HEK293 (cell line): ENCODE results near the gene KCNJ11.

Experiments used
- CTCF ChIA-PET: fragments of 350-600 bp; formaldehyde crosslinking; extraction: SDS; loops from one replicate; lab custom pipeline; 2021; ENCODE audit warnings: antibody characterized with exemption; lab: Yijun Ruan, JAX
- POLR2A ChIA-PET: fragments of 300-600 bp; formaldehyde crosslinking; extraction: SDS; loops from one replicate; lab custom pipeline; 2020; ENCODE audit warnings: antibody characterized with exemption, inconsistent platforms; lab: Yijun Ruan, JAX
- H3K27ac ChIP-seq: fragments of 200-500 bp; sonication (Bioruptor generic); 2 replicates; pipeline ENCODE4 v1.5.1; 2014; ENCODE audit warnings: low read depth, low read length, control low read depth, inconsistent platforms; ENCODE audit errors: extremely low read depth
- H3K36me3 ChIP-seq, 2 experiments: fragments of 200-500 bp in 1 of 2; sonication (Bioruptor generic) in 1 of 2; 1 replicate in 1 of 2; 2 replicates in 1 of 2; pipeline ENCODE4 v1.5.1; 2014 to 2017; ENCODE audit warnings: inconsistent platforms in 2 of 2, low read length in 2 of 2; ENCODE audit not compliant: control insufficient read depth in 2 of 2, insufficient read depth in 1 of 2
- H3K4me1 ChIP-seq: fragments of 200-500 bp; sonication (Bioruptor generic); 2 replicates; pipeline ENCODE4 v1.5.1; 2014; ENCODE audit warnings: mild to moderate bottlenecking, low read length, inconsistent platforms; ENCODE audit not compliant: control insufficient read depth, insufficient read depth
- H3K4me3 ChIP-seq: 2 replicates; pipeline ENCODE4 v1.5.1; 2011; ENCODE audit warnings: low read depth, mild to moderate bottlenecking, control low read depth, low read length, moderate library complexity
- H3K9me3 ChIP-seq: fragments of 200-500 bp; sonication (Bioruptor generic); 2 replicates; pipeline ENCODE4 v1.5.1; 2014; ENCODE audit warnings: low read depth, low read length, inconsistent platforms; ENCODE audit not compliant: control insufficient read depth, insufficient read depth
- KLF10 ChIP-seq: fragments of 450-650 bp; IDR thresholded peaks from 2 replicates; pipeline ENCODE4 v1.5.1; 2018; ENCODE audit warnings: missing biosample characterization, mild to moderate bottlenecking, missing genetic modification characterization
- MEIS1 ChIP-seq: sonication (generic); formaldehyde crosslinking; IDR thresholded peaks from 2 replicates; pipeline ENCODE4 v1.8.1; 2022; ENCODE audit warnings: missing genetic modification reagents, mild to moderate bottlenecking, borderline replicate concordance
- YY1 ChIP-seq: fragments of 450-650 bp; formaldehyde crosslinking; IDR thresholded peaks from 2 replicates; pipeline ENCODE4 v1.5.1; 2018; ENCODE audit warnings: missing biosample characterization, missing genetic modification characterization
- ZBTB17 ChIP-seq: fragments of 450-650 bp; formaldehyde crosslinking; IDR thresholded peaks from 2 replicates; pipeline ENCODE4 v1.5.1; 2016; ENCODE audit warnings: missing biosample characterization, missing genetic modification characterization
- ZBTB20 ChIP-seq: fragments of 450-650 bp; formaldehyde crosslinking; IDR thresholded peaks from 2 replicates; pipeline ENCODE4 v1.5.1; 2016; ENCODE audit warnings: missing biosample characterization, missing genetic modification characterization
- ZBTB8A ChIP-seq: fragments of 450-650 bp; formaldehyde crosslinking; IDR thresholded peaks from 2 replicates; pipeline ENCODE4 v1.5.1; 2016; ENCODE audit warnings: missing biosample characterization, missing genetic modification characterization
- ZNF473 ChIP-seq: fragments of 450-650 bp; formaldehyde crosslinking; IDR thresholded peaks from 2 replicates; pipeline ENCODE4 v1.5.1; 2017; ENCODE audit warnings: missing biosample characterization, missing genetic modification characterization
- ZNF558 ChIP-seq: fragments of 450-650 bp; formaldehyde crosslinking; IDR thresholded peaks from 2 replicates; pipeline ENCODE4 v1.5.1; 2016; ENCODE audit warnings: missing biosample characterization, missing genetic modification characterization
- ZNF621 ChIP-seq: fragments of 450-650 bp; formaldehyde crosslinking; IDR thresholded peaks from 2 replicates; pipeline ENCODE4 v1.5.1; 2017; ENCODE audit warnings: missing biosample characterization, missing genetic modification characterization
- TF ChIP-seq, protein P1 (sequence below): fragments of 450-650 bp; formaldehyde crosslinking; IDR thresholded peaks from 2 replicates; pipeline ENCODE4 v1.5.1; 2017; ENCODE audit warnings: missing biosample characterization, missing genetic modification characterization
- TF ChIP-seq, protein P2 (sequence below): fragments of 450-650 bp; formaldehyde crosslinking; IDR thresholded peaks from 2 replicates; pipeline ENCODE4 v1.5.1; 2017; ENCODE audit warnings: missing biosample characterization, mild to moderate bottlenecking, missing genetic modification characterization, moderate library complexity
- TF ChIP-seq, protein P3 (sequence below): fragments of 450-650 bp; formaldehyde crosslinking; IDR thresholded peaks from 2 replicates; pipeline ENCODE4 v1.5.0; 2017; ENCODE audit warnings: missing biosample characterization, missing genetic modification characterization, borderline replicate concordance
- TF ChIP-seq, protein P4 (sequence below): fragments of 450-650 bp; formaldehyde crosslinking; IDR thresholded peaks from 2 replicates; pipeline ENCODE4 v1.5.1; 2016; ENCODE audit warnings: missing biosample characterization, missing genetic modification characterization
- TF ChIP-seq, protein P5 (sequence below): fragments of 450-650 bp; formaldehyde crosslinking; IDR thresholded peaks from 2 replicates; pipeline ENCODE4 v1.5.1; 2016; ENCODE audit warnings: missing biosample characterization, missing genetic modification characterization
- TF ChIP-seq, protein P6 (sequence below): fragments of 450-650 bp; IDR thresholded peaks from 2 replicates; pipeline ENCODE4 v1.5.1; 2018; ENCODE audit warnings: missing biosample characterization, mild to moderate bottlenecking, missing genetic modification characterization
- TF ChIP-seq, protein P7 (sequence below): fragments of 450-650 bp; formaldehyde crosslinking; IDR thresholded peaks from 2 replicates; pipeline ENCODE4 v1.5.1; 2016; ENCODE audit warnings: missing biosample characterization, missing genetic modification characterization
- TF ChIP-seq, protein P8 (sequence below): fragments of 450-650 bp; formaldehyde crosslinking; IDR thresholded peaks from 2 replicates; pipeline ENCODE4 v1.5.1; 2016; ENCODE audit warnings: missing biosample characterization, missing genetic modification characterization, low read depth

Gene KCNJ11

DNA sequence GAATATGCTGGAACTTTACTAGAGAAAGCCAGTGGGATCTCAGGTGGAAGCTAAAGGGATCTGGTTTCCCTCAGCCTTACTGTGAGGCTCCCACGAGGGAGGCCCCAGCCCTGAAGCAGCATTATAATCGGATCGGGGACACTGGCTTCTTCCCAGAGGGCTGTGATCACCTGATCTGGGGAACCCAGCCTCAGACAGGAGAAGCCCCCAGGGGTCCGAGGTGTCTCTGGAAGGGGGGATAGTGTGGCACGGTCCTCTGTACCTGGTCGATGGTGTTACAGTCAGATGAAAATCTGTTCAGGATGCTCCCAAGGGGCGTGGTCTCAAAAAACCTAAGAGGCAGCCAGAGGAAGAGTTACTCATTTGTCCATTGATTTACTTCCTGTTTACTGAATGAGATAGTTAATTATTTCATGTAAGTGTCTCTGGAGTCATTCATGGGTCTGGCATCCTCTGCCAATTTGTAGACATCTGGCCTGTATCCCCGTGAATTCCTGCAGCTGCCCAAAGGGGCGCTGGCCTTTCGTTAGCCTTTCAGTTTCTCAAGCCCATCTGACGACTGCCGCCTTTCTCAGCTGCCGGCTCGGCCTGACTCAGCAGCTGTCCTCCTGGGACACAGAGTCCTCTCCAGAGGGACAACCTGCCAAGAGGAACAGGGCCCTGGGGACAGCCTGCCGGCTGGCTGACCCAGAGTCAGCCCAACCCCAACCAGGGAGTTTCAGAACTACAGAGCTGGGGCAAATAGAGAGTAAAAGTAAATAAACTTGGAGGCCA lies 17.0 kb upstream of the KCNJ11 start:
- CTCF ChIA-PET, result interaction anchor here (0.6 to 1.5 kb wide), 4 partner anchors 9 to 103 kb away, joined by 3 to 7 read pairs (median 3); partner anchors contain the start of gene KCNJ11
- H3K27ac ChIP-seq, result peak overlapping the region; percentile 40; the same call in 1 of the 2 replicates
- TF ChIP-seq, protein P1, sequence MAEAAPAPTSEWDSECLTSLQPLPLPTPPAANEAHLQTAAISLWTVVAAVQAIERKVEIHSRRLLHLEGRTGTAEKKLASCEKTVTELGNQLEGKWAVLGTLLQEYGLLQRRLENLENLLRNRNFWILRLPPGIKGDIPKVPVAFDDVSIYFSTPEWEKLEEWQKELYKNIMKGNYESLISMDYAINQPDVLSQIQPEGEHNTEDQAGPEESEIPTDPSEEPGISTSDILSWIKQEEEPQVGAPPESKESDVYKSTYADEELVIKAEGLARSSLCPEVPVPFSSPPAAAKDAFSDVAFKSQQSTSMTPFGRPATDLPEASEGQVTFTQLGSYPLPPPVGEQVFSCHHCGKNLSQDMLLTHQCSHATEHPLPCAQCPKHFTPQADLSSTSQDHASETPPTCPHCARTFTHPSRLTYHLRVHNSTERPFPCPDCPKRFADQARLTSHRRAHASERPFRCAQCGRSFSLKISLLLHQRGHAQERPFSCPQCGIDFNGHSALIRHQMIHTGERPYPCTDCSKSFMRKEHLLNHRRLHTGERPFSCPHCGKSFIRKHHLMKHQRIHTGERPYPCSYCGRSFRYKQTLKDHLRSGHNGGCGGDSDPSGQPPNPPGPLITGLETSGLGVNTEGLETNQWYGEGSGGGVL (tag by site-specific recombination), result no peak
- TF ChIP-seq, protein P2, sequence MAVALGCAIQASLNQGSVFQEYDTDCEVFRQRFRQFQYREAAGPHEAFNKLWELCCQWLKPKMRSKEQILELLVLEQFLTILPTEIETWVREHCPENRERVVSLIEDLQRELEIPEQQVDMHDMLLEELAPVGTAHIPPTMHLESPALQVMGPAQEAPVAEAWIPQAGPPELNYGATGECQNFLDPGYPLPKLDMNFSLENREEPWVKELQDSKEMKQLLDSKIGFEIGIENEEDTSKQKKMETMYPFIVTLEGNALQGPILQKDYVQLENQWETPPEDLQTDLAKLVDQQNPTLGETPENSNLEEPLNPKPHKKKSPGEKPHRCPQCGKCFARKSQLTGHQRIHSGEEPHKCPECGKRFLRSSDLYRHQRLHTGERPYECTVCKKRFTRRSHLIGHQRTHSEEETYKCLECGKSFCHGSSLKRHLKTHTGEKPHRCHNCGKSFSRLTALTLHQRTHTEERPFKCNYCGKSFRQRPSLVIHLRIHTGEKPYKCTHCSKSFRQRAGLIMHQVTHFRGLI (tag by site-specific recombination), result peak; percentile 76
- TF ChIP-seq, all 188 proteins: peak for 1
- Histone ChIP-seq H3K36me3 (no peaks in the 10 kb centered on the region), H3K9me3 (no peaks in the 10 kb centered on the region), H3K4me3 (no peak overlapping the region), H3K4me1 (peaks cover 5% of the 10 kb centered on the region; the same call in 1 of the 2 replicates)
- POLR2A ChIA-PET, result interaction anchor here (0.6 kb wide), 1 partner anchor 328 kb away, joined by 4 read pairs; the partner anchor contains the start of gene RPS13

DNA sequence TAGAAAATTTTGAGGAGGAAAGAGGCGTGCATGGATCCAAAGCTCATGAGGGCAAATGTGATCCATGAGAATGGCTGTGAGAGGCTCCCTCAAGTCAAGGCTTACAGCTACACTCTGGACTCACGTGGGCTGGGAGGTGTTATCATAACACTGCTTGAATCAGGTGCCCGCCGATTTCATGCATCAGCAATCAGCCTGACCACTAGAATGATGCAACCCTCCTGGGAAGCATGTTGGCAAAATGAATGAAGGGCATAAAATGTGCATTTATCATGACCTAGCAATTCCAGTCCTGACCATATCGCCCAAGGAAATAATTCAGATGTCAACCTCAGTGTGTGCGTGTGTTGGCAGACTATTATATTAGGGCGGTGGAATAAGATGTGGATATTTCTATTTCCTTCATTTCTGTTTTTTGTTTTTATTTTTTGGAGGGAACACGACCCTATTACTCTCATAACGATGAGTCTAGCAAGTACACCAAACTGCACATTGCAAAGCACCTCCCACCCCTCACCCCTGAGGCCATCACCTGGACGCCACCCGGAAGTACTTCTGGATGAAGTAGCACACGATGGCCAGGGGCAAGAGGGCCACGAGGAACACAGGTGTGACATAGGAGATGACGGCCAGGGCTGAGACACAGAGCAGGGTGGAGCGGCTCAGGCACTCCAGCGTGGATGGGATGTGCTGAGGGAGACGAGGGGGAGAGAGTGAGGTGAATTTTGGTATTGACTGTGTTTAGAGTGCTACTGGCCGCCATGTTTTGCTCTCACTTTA lies 15.7 kb upstream of the KCNJ11 start:
- Histone ChIP-seq H3K9me3 (no peaks in the 10 kb centered on the region), H3K27ac (no peak overlapping the region), H3K4me1 (peaks cover 5% of the 10 kb centered on the region; the same call in 1 of the 2 replicates), H3K36me3 (no peaks in the 10 kb centered on the region), H3K4me3 (no peak overlapping the region)
- ChIA-PET POLR2A (no interaction called here), CTCF (interaction anchor here (0.6 to 1.8 kb wide), 2 partner anchors 14 to 21 kb away, joined by 4 to 5 read pairs; no protein-coding TSS in a partner anchor)
- TF ChIP-seq ZNF558 (tag by site-specific recombination), result peak; percentile 96
- TF ChIP-seq, protein P3, sequence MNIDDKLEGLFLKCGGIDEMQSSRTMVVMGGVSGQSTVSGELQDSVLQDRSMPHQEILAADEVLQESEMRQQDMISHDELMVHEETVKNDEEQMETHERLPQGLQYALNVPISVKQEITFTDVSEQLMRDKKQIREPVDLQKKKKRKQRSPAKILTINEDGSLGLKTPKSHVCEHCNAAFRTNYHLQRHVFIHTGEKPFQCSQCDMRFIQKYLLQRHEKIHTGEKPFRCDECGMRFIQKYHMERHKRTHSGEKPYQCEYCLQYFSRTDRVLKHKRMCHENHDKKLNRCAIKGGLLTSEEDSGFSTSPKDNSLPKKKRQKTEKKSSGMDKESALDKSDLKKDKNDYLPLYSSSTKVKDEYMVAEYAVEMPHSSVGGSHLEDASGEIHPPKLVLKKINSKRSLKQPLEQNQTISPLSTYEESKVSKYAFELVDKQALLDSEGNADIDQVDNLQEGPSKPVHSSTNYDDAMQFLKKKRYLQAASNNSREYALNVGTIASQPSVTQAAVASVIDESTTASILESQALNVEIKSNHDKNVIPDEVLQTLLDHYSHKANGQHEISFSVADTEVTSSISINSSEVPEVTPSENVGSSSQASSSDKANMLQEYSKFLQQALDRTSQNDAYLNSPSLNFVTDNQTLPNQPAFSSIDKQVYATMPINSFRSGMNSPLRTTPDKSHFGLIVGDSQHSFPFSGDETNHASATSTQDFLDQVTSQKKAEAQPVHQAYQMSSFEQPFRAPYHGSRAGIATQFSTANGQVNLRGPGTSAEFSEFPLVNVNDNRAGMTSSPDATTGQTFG, result no peak
- TF ChIP-seq YY1 (tag by site-specific recombination), result no peak
- TF ChIP-seq ZBTB17 (tag by site-specific recombination), result peak; percentile 71
- TF ChIP-seq, protein P4, sequence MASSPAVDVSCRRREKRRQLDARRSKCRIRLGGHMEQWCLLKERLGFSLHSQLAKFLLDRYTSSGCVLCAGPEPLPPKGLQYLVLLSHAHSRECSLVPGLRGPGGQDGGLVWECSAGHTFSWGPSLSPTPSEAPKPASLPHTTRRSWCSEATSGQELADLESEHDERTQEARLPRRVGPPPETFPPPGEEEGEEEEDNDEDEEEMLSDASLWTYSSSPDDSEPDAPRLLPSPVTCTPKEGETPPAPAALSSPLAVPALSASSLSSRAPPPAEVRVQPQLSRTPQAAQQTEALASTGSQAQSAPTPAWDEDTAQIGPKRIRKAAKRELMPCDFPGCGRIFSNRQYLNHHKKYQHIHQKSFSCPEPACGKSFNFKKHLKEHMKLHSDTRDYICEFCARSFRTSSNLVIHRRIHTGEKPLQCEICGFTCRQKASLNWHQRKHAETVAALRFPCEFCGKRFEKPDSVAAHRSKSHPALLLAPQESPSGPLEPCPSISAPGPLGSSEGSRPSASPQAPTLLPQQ, result peak; percentile 60
- TF ChIP-seq ZNF473, result no peak
- 0 out of 2 replicates have a peak, but pooled peaks have one; percentile 14 for TF ChIP-seq ZBTB20 (tag by site-specific recombination)
- no peak for TF ChIP-seq MEIS1 (CRISPR knock-in tag)
- TF ChIP-seq, protein P5, sequence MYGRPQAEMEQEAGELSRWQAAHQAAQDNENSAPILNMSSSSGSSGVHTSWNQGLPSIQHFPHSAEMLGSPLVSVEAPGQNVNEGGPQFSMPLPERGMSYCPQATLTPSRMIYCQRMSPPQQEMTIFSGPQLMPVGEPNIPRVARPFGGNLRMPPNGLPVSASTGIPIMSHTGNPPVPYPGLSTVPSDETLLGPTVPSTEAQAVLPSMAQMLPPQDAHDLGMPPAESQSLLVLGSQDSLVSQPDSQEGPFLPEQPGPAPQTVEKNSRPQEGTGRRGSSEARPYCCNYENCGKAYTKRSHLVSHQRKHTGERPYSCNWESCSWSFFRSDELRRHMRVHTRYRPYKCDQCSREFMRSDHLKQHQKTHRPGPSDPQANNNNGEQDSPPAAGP (tag by site-specific recombination), result no peak
- TF ChIP-seq, protein P6, sequence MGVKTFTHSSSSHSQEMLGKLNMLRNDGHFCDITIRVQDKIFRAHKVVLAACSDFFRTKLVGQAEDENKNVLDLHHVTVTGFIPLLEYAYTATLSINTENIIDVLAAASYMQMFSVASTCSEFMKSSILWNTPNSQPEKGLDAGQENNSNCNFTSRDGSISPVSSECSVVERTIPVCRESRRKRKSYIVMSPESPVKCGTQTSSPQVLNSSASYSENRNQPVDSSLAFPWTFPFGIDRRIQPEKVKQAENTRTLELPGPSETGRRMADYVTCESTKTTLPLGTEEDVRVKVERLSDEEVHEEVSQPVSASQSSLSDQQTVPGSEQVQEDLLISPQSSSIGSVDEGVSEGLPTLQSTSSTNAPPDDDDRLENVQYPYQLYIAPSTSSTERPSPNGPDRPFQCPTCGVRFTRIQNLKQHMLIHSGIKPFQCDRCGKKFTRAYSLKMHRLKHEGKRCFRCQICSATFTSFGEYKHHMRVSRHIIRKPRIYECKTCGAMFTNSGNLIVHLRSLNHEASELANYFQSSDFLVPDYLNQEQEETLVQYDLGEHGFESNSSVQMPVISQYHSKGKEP (tag by site-specific recombination), result peak; percentile 94
- no peak for TF ChIP-seq ZNF621 (tag by site-specific recombination)
- TF ChIP-seq ZBTB8A (tag by site-specific recombination), result peak; percentile 31; the same call in 1 of the 2 replicates
- TF ChIP-seq, protein P7, sequence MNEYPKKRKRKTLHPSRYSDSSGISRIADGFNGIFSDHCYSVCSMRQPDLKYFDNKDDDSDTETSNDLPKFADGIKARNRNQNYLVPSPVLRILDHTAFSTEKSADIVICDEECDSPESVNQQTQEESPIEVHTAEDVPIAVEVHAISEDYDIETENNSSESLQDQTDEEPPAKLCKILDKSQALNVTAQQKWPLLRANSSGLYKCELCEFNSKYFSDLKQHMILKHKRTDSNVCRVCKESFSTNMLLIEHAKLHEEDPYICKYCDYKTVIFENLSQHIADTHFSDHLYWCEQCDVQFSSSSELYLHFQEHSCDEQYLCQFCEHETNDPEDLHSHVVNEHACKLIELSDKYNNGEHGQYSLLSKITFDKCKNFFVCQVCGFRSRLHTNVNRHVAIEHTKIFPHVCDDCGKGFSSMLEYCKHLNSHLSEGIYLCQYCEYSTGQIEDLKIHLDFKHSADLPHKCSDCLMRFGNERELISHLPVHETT (tag by site-specific recombination), result no peak
- TF ChIP-seq, protein P8, sequence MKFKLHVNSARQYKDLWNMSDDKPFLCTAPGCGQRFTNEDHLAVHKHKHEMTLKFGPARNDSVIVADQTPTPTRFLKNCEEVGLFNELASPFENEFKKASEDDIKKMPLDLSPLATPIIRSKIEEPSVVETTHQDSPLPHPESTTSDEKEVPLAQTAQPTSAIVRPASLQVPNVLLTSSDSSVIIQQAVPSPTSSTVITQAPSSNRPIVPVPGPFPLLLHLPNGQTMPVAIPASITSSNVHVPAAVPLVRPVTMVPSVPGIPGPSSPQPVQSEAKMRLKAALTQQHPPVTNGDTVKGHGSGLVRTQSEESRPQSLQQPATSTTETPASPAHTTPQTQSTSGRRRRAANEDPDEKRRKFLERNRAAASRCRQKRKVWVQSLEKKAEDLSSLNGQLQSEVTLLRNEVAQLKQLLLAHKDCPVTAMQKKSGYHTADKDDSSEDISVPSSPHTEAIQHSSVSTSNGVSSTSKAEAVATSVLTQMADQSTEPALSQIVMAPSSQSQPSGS, result 0 out of 2 replicates have a peak, but pooled peaks have one; percentile 18
- no peak for TF ChIP-seq KLF10 (tag by site-specific recombination)
